H1 (cell line): ENCODE data around the gene SENP2. TPM values are rescaled to one million over a fixed set of nuclear protein-coding genes. Genes with fewer than 3 reads are reported as not detected.

Experiments used
- CTCF ChIA-PET: fragments of 300-600 bp; sonication (Branson Sonifier 250); formaldehyde crosslinking; loops from one replicate; lab custom pipeline; 2021; ENCODE audit not compliant: partially characterized antibody; lab: Charles Lee
- POLR2A ChIA-PET: fragments of 300-600 bp; sonication (Branson Sonifier 250); formaldehyde crosslinking; loops from one replicate; lab custom pipeline; 2021; ENCODE audit warnings: inconsistent platforms; ENCODE audit not compliant: partially characterized antibody; lab: Charles Lee
- DNase-seq, 2 experiments: peaks; one replicate each; pipeline versions ENCODE4 v3.0.0 to v3.0.0-alpha.2; 2010 to 2022; ENCODE audit warnings: low spot score in 2 of 2, low read depth in 1 of 2, mixed read lengths in 1 of 2
- FAIRE-seq: peaks from 2 replicates; lab custom pipeline; 2011; peaks lifted over from hg19 to GRCh38; lab: Jason Lieb, UNC
- H2AFZ ChIP-seq: 2 replicates; pipeline ENCODE4 v1.8.1; 2012; ENCODE audit warnings: low read length, inconsistent platforms
- H2AK5ac ChIP-seq: 2 replicates; pipeline ENCODE4 v1.6.1; 2013; ENCODE audit warnings: low read depth, low read length
- H2BK120ac ChIP-seq: replicated peaks from 2 replicates; pipeline ENCODE3; 2013; ENCODE audit warnings: low read depth, low read length, inconsistent platforms
- H2BK12ac ChIP-seq: 2 replicates; pipeline ENCODE4 v1.6.1; 2013; ENCODE audit warnings: low read depth, low read length
- H2BK15ac ChIP-seq: 2 replicates; pipeline ENCODE4 v1.6.1; 2013; ENCODE audit warnings: low read length
- H2BK20ac ChIP-seq: 2 replicates; pipeline ENCODE4 v1.6.1; 2013; ENCODE audit warnings: low read length
- H2BK5ac ChIP-seq: 2 replicates; pipeline ENCODE4 v1.6.1; 2013; ENCODE audit warnings: low read depth, low read length
- H3K14ac ChIP-seq: 2 replicates; pipeline ENCODE4 v1.6.1; 2013; ENCODE audit warnings: inconsistent platforms; ENCODE audit not compliant: insufficient read length
- H3K18ac ChIP-seq: 2 replicates; pipeline ENCODE4 v1.6.1; 2013; ENCODE audit warnings: low read length; ENCODE audit errors: extremely low read depth
- H3K23ac ChIP-seq: 2 replicates; pipeline ENCODE4 v1.6.1; 2013; ENCODE audit warnings: inconsistent platforms; ENCODE audit not compliant: insufficient read length
- H3K23me2 ChIP-seq: 2 replicates; pipeline ENCODE4 v1.6.1; 2013; ENCODE audit warnings: low read depth, low read length
- H3K27ac ChIP-seq: 2 replicates; pipeline ENCODE4 v1.6.1; 2011; ENCODE audit warnings: low read depth, low read length, inconsistent platforms
- H3K27me3 ChIP-seq, 4 experiments: replicated peaks in 1 of 4; 1 replicate in 1 of 4; 2 replicates in 3 of 4; pipeline versions ENCODE4 v1.6.1 to v1.8.1; 2011 to 2013; ENCODE audit warnings: low read length in 3 of 4, mild to moderate bottlenecking in 3 of 4, inconsistent platforms in 2 of 4, mixed read lengths in 2 of 4, moderate library complexity in 1 of 4; ENCODE audit not compliant: control insufficient read depth in 3 of 4, insufficient read depth in 3 of 4; ENCODE audit errors: extremely low read depth in 1 of 4
- H3K36me3 ChIP-seq, 4 experiments: 2 replicates each; pipeline versions ENCODE4 v1.6.1 to v1.8.1; 2011 to 2013; ENCODE audit warnings: mild to moderate bottlenecking in 4 of 4, low read length in 3 of 4, moderate library complexity in 2 of 4, control low read depth in 1 of 4, inconsistent platforms in 1 of 4; ENCODE audit not compliant: insufficient read depth in 4 of 4, control insufficient read depth in 2 of 4
- H3K4ac ChIP-seq: replicated peaks from 2 replicates; pipeline ENCODE3; 2013; ENCODE audit warnings: low read length, low read depth, mixed read lengths, inconsistent platforms; ENCODE audit not compliant: insufficient read length
- H3K4me1 ChIP-seq, 4 experiments: replicated peaks in 1 of 4; 1 replicate in 1 of 4; 2 replicates in 3 of 4; pipeline versions ENCODE4 v1.6.1 to v1.8.1; 2011 to 2013; ENCODE audit warnings: low read length in 3 of 4, inconsistent platforms in 2 of 4, mixed read lengths in 1 of 4; ENCODE audit not compliant: insufficient read depth in 4 of 4, control insufficient read depth in 3 of 4
- H3K4me2 ChIP-seq, 2 experiments: 2 replicates each; pipeline versions ENCODE4 v1.6.1 to v1.8.1; 2011 to 2013; ENCODE audit warnings: low read depth in 2 of 2, low read length in 2 of 2, control low read depth in 1 of 2, inconsistent platforms in 1 of 2, mild to moderate bottlenecking in 1 of 2; ENCODE audit not compliant: insufficient read depth in 1 of 2
- H3K4me3 ChIP-seq, 4 experiments: fragments of 200-600, 300-600 bp in 1 of 4; sonication (generic), shearing (Covaris generic), sonication (Bioruptor Twin) in 1 of 4; 2 replicates each; pipeline versions ENCODE4 v1.5.1 to v1.8.1; 2011 to 2016; ENCODE audit warnings: low read length in 4 of 4, low read depth in 3 of 4, control low read depth in 2 of 4, inconsistent platforms in 2 of 4, mild to moderate bottlenecking in 2 of 4, mixed read lengths in 1 of 4, moderate library complexity in 1 of 4; ENCODE audit not compliant: insufficient read depth in 2 of 4; ENCODE audit errors: extremely low read depth in 1 of 4
- H3K56ac ChIP-seq: replicated peaks from 2 replicates; pipeline ENCODE3; 2013; ENCODE audit warnings: low read depth, mild to moderate bottlenecking, mixed read lengths, low read length, inconsistent platforms; ENCODE audit not compliant: insufficient read length
- H3K79me1 ChIP-seq: 2 replicates; pipeline ENCODE4 v1.6.1; 2013; ENCODE audit warnings: low read depth, low read length, control low read depth
- H3K79me2 ChIP-seq, 2 experiments: 2 replicates each; pipeline versions ENCODE4 v1.6.1 to v1.8.1; 2012 to 2013; ENCODE audit warnings: low read length in 2 of 2, mild to moderate bottlenecking in 2 of 2, inconsistent platforms in 1 of 2; ENCODE audit not compliant: insufficient read depth in 2 of 2, control insufficient read depth in 1 of 2
- H3K9ac ChIP-seq, 4 experiments: replicated peaks in 1 of 4; 1 replicate in 1 of 4; 2 replicates in 3 of 4; pipeline versions ENCODE4 v1.6.1 to v1.8.1; 2011 to 2013; ENCODE audit warnings: low read depth in 3 of 4, low read length in 3 of 4, control low read depth in 2 of 4, mild to moderate bottlenecking in 2 of 4, moderate library complexity in 2 of 4, inconsistent platforms in 1 of 4; ENCODE audit errors: extremely low read depth in 1 of 4
- H3K9me3 ChIP-seq, 2 experiments: 2 replicates each; pipeline versions ENCODE4 v1.6.1 to v1.8.1; 2012 to 2013; ENCODE audit warnings: mild to moderate bottlenecking in 2 of 2, moderate library complexity in 2 of 2, control low read depth in 1 of 2, inconsistent platforms in 1 of 2, low read depth in 1 of 2, low read length in 1 of 2, mixed read lengths in 1 of 2; ENCODE audit not compliant: insufficient read depth in 2 of 2
- H4K20me1 ChIP-seq, 2 experiments: replicated peaks in 1 of 2; 2 replicates each; pipeline versions ENCODE3 to v1.8.1; 2011 to 2013; ENCODE audit warnings: inconsistent platforms in 2 of 2, low read length in 2 of 2, mild to moderate bottlenecking in 1 of 2; ENCODE audit not compliant: insufficient read depth in 2 of 2, control insufficient read depth in 1 of 2
- H4K5ac ChIP-seq: 2 replicates; pipeline ENCODE4 v1.6.1; 2013; ENCODE audit warnings: low read length, low read depth, mixed read lengths, inconsistent platforms; ENCODE audit not compliant: insufficient read length
- H4K8ac ChIP-seq: 2 replicates; pipeline ENCODE4 v1.8.0; 2013; ENCODE audit warnings: mild to moderate bottlenecking, moderate library complexity, low read length, inconsistent platforms; ENCODE audit not compliant: insufficient read depth; ENCODE audit errors: extremely low read depth
- H4K91ac ChIP-seq: replicated peaks from 2 replicates; pipeline ENCODE3; 2013; ENCODE audit warnings: low read length, mixed read lengths, inconsistent platforms; ENCODE audit not compliant: insufficient read length
- ATF2 ChIP-seq: IDR thresholded peaks from 2 replicates; pipeline ENCODE4 v1.6.1; 2012; ENCODE audit warnings: low read length, inconsistent platforms
- MAX ChIP-seq: IDR thresholded peaks from 2 replicates; pipeline ENCODE4 v1.6.1; 2012; ENCODE audit warnings: inconsistent platforms
- PHF8 ChIP-seq: fragments of 200-600 bp; sonication (generic); conservative IDR thresholded peaks from 2 replicates; pipeline ENCODE4 v1.7.1; 2012; ENCODE audit warnings: low read depth, mild to moderate bottlenecking, inconsistent platforms, low read length, moderate library complexity
- POU5F1 ChIP-seq: IDR thresholded peaks from 2 replicates; pipeline ENCODE4 v1.6.1; 2011; ENCODE audit warnings: low read depth, mild to moderate bottlenecking, low read length, moderate library complexity
- WGBS, 2 experiments: shearing (Covaris generic) in 1 of 2; methylation state at CpG; one replicate each; pipeline versions ENCODE4 v1.1.6 to v1.1.7; 2013 to 2015; ENCODE audit warnings: low lambda C conversion rate in 2 of 2, mixed read lengths in 2 of 2, inconsistent platforms in 1 of 2, low coverage in 1 of 2, missing lambda C conversion rate in 1 of 2; ENCODE audit not compliant: insufficient replicate concordance in 2 of 2, insufficient coverage in 1 of 2, insufficient read length in 1 of 2; ENCODE audit errors: extremely low coverage in 1 of 2, missing lambda C conversion rate in 1 of 2; 5-methylcytosine and 5-hydroxymethylcytosine counted together
- polyA plus RNA-seq, 7 experiments: library from polyadenylated mRNA; depleted of rRNA in 3 of 7; stranded (reverse) in 5 of 7; unstranded in 2 of 7; fragments of >200 nt in 5 of 7; fragments of 200-250 nt in 2 of 7; gene quantifications; 1 replicate in 5 of 7; 2 replicates in 1 of 7; 4 replicates in 1 of 7; pipeline versions ENCODE4 v1.2.1 to v1.2.3, GENCODE V29; 2011 to 2013; ENCODE audit warnings: missing spikeins in 2 of 7, mixed read lengths in 2 of 7
- total RNA-seq: library from RNA; stranded (reverse); fragmentation: NEBNext Ultra II Directional; extraction: Animal tissue kit (Norgen Biotek cat#: 25700); gene quantifications from 2 replicates; pipeline ENCODE4 v1.2.1, GENCODE V29; 2021

Gene SENP2
- total and polyA plus RNA-seq, 2 of the 8 experiments (the other 6 are each of a cell fraction or from before 2014, with no cell fraction given), result 25.2 to 69.3 TPM

- no peak overlapping the region for H3K9ac ChIP-seq
- H4K20me1 ChIP-seq, result no peaks in the 10 kb centered on the region
- H3K4me1 ChIP-seq, result peaks cover 0 to 6% (median 4%) of the 10 kb centered on the region in 4 experiments; a peak in 6 of 7 replicates
- no peak overlapping the region for H4K8ac ChIP-seq
- no peak overlapping the region for H3K14ac ChIP-seq
- H2BK15ac ChIP-seq, result no peak overlapping the region
- H2BK20ac ChIP-seq, result no peak overlapping the region
- 90% methylated on average over 1 of the region's 1 CpG; no CpG with 5 or more reads in 1 of the 2 experiments for WGBS, 2 experiments
- H3K4ac ChIP-seq, result no peak overlapping the region
- H3K18ac ChIP-seq, result no peak overlapping the region
- H3K23me2 ChIP-seq, result no peaks in the 10 kb centered on the region
- ChIA-PET CTCF (interaction anchor here (0.8 to 1.5 kb wide), 7 partner anchors 11 to 146 kb away, joined by 3 to 4 read pairs (median 3); no protein-coding TSS in a partner anchor), POLR2A (interaction anchor here (0.9 to 1.2 kb wide), 2 partner anchors 22 to 68 kb away, joined by 3 read pairs; no protein-coding TSS in a partner anchor)
- no peak for FAIRE-seq
- no peaks in the 10 kb centered on the region for H3K79me1 ChIP-seq
- H4K5ac ChIP-seq, result no peak overlapping the region
- H3K4me3 ChIP-seq, result no peak overlapping the region
- no peak overlapping the region for H2AK5ac ChIP-seq
- H3K27me3 ChIP-seq, result no peaks in the 10 kb centered on the region
- no peak for DNase-seq
- no peak overlapping the region for H3K23ac ChIP-seq
- no peaks in the 10 kb centered on the region for H3K79me2 ChIP-seq
- H3K9me3 ChIP-seq, result no peaks in the 10 kb centered on the region
- H2AFZ ChIP-seq, result no peak overlapping the region
- TF ChIP-seq MAX (no peak), PHF8 (no peak), POU5F1 (no peak), ATF2 (no peak)
- H4K91ac ChIP-seq, result no peak overlapping the region
- no peak overlapping the region for H2BK5ac ChIP-seq
- no peak overlapping the region for H3K27ac ChIP-seq
- H3K36me3 ChIP-seq, result no peaks in the 10 kb centered on the region
- no peak overlapping the region for H3K4me2 ChIP-seq
- H3K56ac ChIP-seq, result no peak overlapping the region
- no peak overlapping the region for H2BK12ac ChIP-seq
- no peak overlapping the region for H2BK120ac ChIP-seq
Observed at GRCh38 chr3:185555860-185556347, 30.2 kb upstream of the SENP2 start.
